ENCODE measurements around the gene C16orf87.

DNA sequence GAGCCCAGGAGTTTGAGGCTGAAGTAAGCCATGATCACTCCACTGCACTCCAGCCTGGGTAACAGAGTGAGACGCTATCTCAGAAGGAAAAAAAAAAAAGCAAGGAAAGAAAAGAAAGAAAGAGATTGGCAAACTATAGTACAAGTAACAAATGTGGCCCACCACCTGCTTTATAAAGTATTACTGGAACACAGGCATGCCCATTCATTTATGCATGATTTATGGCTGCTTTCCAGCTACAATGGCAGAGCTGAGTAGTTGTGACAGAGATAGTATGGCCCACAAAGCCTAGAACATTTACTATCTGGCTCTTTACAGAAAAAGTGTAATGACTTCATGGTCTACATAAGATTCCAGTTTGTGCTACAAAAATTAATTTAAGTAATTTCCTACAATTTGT, 23.6 kb downstream of the C16orf87 start:
- TF ChIP-seq, protein P1, sequence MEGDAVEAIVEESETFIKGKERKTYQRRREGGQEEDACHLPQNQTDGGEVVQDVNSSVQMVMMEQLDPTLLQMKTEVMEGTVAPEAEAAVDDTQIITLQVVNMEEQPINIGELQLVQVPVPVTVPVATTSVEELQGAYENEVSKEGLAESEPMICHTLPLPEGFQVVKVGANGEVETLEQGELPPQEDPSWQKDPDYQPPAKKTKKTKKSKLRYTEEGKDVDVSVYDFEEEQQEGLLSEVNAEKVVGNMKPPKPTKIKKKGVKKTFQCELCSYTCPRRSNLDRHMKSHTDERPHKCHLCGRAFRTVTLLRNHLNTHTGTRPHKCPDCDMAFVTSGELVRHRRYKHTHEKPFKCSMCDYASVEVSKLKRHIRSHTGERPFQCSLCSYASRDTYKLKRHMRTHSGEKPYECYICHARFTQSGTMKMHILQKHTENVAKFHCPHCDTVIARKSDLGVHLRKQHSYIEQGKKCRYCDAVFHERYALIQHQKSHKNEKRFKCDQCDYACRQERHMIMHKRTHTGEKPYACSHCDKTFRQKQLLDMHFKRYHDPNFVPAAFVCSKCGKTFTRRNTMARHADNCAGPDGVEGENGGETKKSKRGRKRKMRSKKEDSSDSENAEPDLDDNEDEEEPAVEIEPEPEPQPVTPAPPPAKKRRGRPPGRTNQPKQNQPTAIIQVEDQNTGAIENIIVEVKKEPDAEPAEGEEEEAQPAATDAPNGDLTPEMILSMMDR (IDR thresholded peaks at IDR 0.05) = no peak
- TF ChIP-seq EZH2 (IDR thresholded peaks at IDR 0.05; ENCODE audit: borderline replicate concordance, insufficient read depth, low read depth, low read length, poor library complexity, severe bottlenecking) = no peak

Data from B cell (primary cell).